22Rv1 (cell line): ENCODE results near the gene NKX2-2.

ENCODE experiments used
- H3K27ac ChIP-seq: fragments of 450-650 bp; 2 replicates; pipeline ENCODE4 v1.5.1; 2017
- ZFX ChIP-seq: fragments of 450-650 bp; IDR thresholded peaks from 2 replicates; pipeline ENCODE4 v1.6.1; 2017; ENCODE audit warnings: antibody characterized with exemption, borderline replicate concordance
- TF ChIP-seq, protein P1 (sequence below): fragments of 450-650 bp; IDR thresholded peaks from 2 replicates; pipeline ENCODE4 v1.5.1; 2017; ENCODE audit warnings: mild to moderate bottlenecking

Gene NKX2-2

DNA sequence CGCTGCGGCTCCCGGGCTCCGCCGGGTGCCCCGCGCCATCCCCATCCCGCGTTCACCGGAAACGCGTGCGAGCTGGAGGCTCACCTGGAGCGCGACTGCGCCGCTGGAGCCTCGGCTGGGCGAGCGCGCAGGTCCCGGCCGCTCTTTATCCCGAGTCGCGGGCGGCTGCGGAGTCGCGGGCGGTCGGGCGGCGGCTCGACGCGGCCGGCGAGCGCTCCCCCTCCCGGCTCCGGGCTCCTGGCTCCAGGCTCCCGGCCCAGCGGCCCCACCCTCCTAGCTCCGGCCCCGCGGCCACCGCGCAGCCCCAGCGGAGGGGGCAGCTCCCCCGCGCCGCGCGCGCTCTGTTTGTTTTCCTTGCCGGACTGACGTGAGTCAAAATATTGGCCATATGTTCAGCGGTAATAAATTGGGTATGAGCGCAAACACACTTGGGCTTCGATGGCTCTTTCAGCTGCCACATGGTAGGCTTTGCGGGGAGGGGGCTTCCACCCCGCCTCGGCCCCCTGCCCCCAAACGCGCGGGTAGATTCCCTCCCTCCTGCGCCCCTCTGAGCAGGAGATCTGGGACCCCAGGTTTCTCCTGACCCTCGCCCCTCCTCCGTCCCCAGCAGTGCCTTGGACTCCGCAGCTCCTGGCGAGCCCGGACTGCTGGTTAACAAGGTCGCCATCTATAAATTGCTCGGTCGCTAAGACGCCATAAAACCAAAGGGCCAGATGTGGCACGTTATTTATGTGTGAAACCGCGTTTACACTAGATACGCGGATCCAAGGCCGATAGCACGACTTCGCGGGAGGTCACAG, 8.8 kb upstream of the NKX2-2 start:
- no peak overlapping the region for H3K27ac ChIP-seq

DNA sequence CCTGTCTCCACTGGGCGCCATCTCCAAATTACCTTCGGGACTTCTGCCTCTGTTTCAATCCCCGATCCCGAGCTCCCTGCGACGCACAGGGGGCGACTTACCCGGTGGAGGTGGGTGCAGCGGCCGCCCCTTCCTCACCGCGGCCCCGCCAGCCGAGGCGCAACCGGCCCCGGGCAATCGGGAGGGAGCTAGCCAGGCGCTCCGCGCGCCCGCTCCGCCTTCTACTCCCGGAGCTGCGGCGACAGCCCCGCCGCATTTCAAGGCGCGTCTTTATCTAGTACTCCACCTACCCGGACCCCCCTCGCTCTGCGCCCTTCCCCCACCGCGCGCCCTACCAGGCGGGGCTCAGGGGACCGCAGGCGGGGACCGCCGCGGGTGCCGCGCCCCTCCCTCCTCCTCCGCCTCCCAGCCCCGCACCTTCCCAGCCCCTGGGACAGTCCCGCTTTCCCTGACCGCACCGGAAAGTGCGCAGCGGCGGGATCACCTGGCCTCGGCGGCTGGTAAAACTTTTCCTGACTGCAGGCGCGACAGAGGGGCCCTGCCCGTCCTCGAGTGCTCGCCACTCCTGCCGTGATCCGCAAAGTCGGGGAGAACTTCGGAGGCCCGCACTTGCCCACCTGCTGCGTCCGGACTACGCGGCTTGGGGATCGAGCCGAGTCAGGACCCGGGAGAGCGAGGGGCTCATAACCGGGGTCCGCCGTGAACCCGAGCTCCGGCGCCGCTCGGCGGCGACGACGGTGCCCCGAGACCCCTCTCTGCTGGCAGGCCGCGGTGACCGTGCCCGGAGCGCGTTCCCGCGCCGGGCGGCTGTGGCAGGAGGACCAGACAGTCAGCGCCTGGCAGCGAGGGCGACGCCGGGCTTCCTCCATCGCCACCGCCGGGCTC, 8.0 kb upstream of the NKX2-2 start:
- TF ChIP-seq, protein P1, sequence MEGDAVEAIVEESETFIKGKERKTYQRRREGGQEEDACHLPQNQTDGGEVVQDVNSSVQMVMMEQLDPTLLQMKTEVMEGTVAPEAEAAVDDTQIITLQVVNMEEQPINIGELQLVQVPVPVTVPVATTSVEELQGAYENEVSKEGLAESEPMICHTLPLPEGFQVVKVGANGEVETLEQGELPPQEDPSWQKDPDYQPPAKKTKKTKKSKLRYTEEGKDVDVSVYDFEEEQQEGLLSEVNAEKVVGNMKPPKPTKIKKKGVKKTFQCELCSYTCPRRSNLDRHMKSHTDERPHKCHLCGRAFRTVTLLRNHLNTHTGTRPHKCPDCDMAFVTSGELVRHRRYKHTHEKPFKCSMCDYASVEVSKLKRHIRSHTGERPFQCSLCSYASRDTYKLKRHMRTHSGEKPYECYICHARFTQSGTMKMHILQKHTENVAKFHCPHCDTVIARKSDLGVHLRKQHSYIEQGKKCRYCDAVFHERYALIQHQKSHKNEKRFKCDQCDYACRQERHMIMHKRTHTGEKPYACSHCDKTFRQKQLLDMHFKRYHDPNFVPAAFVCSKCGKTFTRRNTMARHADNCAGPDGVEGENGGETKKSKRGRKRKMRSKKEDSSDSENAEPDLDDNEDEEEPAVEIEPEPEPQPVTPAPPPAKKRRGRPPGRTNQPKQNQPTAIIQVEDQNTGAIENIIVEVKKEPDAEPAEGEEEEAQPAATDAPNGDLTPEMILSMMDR: no peak
- TF ChIP-seq ZFX: no peak
- no peak overlapping the region for H3K27ac ChIP-seq

More for the DNA sequence above, 8.8 kb upstream of the NKX2-2 start:
- no peak for TF ChIP-seq ZFX
- TF ChIP-seq, protein P1: no peak

DNA sequence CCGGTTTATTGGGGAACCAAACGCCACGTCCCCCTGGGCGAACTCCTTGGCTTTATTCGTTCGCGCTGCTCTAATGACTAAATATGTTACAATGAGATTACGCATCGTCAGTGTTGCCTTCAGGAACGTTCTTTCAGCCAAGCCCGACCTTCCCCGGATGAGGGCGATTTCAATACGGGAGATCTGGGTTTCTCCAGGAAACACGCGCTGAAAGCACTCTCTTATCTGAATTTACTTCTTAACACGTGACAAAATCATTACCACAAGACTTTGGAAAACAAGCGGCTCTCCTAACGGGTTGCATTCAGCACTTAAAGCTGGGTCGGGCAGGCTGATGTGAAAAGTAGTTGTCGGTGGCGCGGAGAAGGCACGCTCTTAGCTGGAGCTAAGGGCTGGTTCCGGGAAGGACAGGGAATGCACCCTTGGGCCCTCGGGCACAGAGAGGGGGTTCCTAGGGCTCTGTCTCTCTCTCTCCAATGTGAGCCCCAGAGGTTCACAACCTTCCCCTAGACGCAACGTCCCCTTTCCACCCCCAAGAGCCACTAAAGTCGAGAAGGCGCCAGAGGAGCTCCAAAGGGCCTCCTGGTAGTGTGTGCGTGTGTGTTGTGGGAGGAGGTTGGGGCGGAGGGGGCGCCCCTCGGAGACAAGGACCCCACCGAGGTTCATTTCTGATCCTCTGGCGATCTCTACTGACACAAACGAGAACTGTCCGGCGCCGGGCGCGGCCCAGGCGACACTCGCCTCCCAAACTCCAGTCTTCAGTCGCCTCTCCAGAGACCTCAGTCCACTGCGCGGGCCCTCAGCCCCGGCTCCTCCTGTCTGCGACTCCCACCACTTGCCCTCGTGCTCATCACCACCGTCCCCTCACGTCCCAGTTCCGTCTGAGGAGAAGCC, 7.1 kb upstream of the NKX2-2 start:
- TF ChIP-seq, protein P1: no peak
- no peak for TF ChIP-seq ZFX
- H3K27ac ChIP-seq: no peak overlapping the region

DNA sequence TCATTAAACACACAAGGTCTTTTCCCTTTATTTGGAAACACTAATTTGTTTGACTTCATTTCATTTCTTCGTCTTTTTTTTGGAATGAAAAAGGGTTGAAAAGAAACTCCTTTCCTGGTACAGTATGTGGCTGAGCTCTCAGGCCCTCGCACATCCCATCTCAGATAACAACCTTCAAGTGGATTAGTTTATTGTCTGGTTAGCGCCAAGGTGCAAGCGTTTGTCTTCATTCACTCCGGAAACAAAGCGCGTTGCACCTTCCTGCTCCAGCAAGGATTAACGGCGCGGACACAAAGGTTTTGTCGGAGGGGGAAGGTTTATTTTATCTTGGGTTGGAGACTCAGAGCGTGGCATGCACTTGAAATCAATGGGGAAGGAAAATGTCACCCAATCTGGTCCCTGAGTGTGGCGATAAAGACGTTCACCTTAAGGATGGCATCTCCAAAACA, 5.3 kb upstream of the NKX2-2 start:
- H3K27ac ChIP-seq: no peak overlapping the region
- no peak for TF ChIP-seq ZFX
- TF ChIP-seq, protein P1: no peak

DNA sequence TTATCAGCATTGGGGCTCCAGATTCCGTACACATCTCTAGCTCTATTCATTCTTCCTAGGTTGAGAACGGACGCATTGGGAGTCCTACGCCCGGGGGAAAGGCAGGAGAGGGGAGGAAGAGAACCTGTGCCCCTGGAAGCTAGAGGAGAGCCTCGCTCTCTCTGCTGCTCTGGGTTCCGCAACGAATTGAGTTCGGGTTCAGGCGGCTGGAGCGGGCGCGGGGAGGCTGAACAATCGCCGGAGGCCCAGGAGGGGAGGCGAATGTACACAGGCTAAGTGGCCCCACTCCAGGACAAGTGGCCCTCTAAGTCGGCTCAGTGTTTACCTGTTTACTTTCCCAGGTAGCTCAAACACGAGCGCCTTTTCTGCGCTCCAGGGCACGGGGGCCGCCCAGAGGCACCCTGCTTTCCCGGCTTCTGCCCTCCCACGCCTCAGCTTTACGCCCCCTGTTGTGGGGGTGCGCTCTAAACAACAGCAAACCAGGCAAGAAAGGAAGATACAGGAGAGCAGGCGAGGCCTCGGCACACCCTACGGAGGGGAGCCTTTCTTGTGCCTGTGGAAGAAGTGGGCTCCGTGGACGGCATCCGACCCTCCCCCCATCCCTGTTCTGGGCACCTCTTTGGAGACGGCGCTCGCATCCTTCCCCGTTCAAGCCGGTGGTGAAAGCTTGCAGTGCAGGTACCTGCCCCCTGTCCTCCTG, 4.6 kb upstream of the NKX2-2 start:
- H3K27ac ChIP-seq: no peak overlapping the region
- TF ChIP-seq ZFX: no peak
- TF ChIP-seq, protein P1: no peak

DNA sequence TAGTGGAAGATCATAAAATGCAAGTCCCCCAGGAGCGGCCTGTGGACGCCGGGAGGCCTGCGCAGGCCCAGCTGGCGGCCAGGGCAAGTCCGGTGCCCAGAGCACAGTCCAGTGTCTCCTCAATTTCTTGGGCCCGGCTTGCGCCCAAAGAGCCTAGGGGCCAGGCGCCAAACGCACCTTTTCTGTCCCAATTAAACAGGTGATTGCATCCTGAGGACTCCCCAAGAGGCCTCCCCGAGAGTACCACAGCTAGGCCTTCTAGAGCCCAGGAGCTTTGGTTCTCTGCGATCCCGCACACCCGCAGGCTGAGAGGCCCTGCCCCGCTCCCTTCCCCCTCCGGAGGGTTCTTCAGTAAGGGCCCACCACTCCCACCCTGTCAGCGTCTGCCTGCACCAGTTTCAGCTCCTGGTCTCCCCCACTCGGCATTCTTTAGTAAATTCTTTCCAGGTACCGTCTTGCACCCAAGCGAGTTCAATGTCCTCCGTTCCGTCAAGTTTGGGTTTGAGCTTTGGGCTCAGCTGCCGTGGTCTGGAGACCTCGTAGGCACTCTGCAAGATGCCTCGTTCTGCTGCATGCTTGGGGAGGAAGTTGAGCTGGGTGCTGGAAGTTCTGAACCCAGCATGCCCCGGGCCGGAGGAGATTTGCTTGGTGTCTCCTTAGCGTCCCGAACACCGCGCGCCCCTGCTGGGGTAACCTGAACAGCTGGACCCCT, 3.9 kb upstream of the NKX2-2 start:
- H3K27ac ChIP-seq: no peak overlapping the region
- no peak for TF ChIP-seq ZFX
- TF ChIP-seq, protein P1: no peak
